ENCODE measurements around the gene TPH1.
"Not testable (repeated sequence)": the region's sequence is repeated elsewhere in the genome, so short reads cannot be mapped to it uniquely, and the experiment has no call there.

TPH1 gene

DNA sequence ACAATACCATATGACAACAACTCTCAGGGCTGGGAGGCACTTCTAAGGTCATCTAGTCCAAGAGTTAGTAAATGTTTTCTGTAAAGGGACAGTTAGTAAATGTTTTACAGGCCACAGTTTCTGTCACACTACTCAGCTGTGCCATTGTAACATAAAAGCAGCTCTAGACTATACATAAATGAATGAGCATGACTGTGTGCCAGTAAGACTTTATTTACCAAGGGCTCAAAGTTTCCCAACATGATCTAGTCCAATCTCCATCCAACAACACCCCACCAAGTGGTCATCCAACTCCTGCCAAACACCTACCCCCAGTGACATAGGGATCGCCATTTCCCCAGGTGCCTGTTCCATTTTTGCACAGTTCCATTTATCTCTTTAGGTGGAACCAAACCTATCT is 45.3 kb downstream of the TPH1 start:
- no peaks in the 10 kb centered on the region for H3K27me3 ChIP-seq
- no peak for TF ChIP-seq Cebpa-rat (IDR thresholded peaks at IDR 0.05)
- no peak overlapping the region for H3K27ac ChIP-seq
- no peaks in the 10 kb centered on the region for H3K4me1 ChIP-seq
- no peaks in the 10 kb centered on the region for H3K9me3 ChIP-seq (replicated peaks in 1 of 11)
- no peak overlapping the region for H3K9ac ChIP-seq
- H3K4me2 ChIP-seq, result no peak overlapping the region
- peaks cover 75 to 98% (median 91%) of the 10 kb centered on the region in 11 experiments for H3K36me3 ChIP-seq
- no peak overlapping the region for H3K4me3 ChIP-seq
- no peaks in the 10 kb centered on the region for H4K20me1 ChIP-seq

DNA sequence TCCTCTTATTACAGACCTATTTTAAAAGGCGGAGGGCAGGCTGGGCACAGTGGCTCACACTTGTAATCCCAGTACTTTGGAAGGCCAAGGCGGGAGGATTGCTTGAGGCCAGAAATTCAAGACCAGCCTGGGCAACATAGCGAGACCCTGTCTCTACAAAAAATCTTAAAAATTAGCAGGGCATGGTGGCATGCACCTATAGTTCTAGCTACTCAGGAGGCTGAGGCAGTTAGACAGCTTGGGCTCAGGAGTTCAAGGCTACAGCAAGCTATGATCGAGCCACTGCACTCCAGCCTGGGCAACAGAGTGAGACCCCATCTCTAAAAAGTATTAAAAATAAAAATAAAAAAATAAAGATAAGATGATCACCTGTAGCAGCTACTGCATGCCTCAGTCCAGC is 45.9 kb downstream of the TPH1 start:
- not testable (repeated sequence) for H3K4me3 ChIP-seq; H3K4me1 ChIP-seq; H3K27ac ChIP-seq; H3K27me3 ChIP-seq; H3K9ac ChIP-seq; H4K20me1 ChIP-seq; H3K9me3 ChIP-seq (replicated peaks in 1 of 11); H3K4me2 ChIP-seq
- peaks cover 74 to 98% (median 91%) of the 10 kb centered on the region in 11 experiments for H3K36me3 ChIP-seq
